Dedifferentiated amniotic fluid mesenchymal stem cell (primary cell): ENCODE measurements around the gene PSAP.

Experiments
- DNase-seq: peaks from one replicate; pipeline ENCODE4 v3.0.0-alpha.2; 2016; ENCODE audit errors: extremely low spot score

Gene PSAP

GRCh38 chr10:71767420-71768035, 83.5 kb downstream of the PSAP start:
- DNase-seq, result no peak

- DNase-seq, result peak; percentile 92
Measured at GRCh38 chr10:71766717-71767419, 84.2 kb downstream of the PSAP start.
